HepG2 (cell line): Measurements from ENCODE around the gene CGNL1.

Experiments
- AKAP8 ChIP-seq: sonication (generic); formaldehyde crosslinking; IDR thresholded peaks from 2 replicates; pipeline ENCODE4 v1.5.1; 2020; ENCODE audit warnings: mild to moderate bottlenecking, missing genetic modification reagents
- FOXP4 ChIP-seq: sonication (generic); formaldehyde crosslinking; IDR thresholded peaks from 2 replicates; pipeline ENCODE4 v1.4.0; 2020; ENCODE audit warnings: missing genetic modification reagents
- MAX ChIP-seq: IDR thresholded peaks from 2 replicates; pipeline ENCODE4 v1.6.1; 2012; ENCODE audit warnings: inconsistent platforms
- MYC ChIP-seq: sonication (generic); formaldehyde crosslinking; IDR thresholded peaks from 2 replicates; pipeline ENCODE4 v1.9.0; 2021; ENCODE audit warnings: missing genetic modification reagents, borderline replicate concordance
- SKIL ChIP-seq: sonication (generic); formaldehyde crosslinking; IDR thresholded peaks from 2 replicates; pipeline ENCODE4 v1.8.0; 2022; ENCODE audit warnings: missing genetic modification reagents, mild to moderate bottlenecking, moderate library complexity, borderline replicate concordance

- TF ChIP-seq MAX (no peak), FOXP4 (CRISPR knock-in tag) (no peak), SKIL (CRISPR knock-in tag) (no peak), MYC (CRISPR knock-in tag) (no peak), AKAP8 (CRISPR knock-in tag) (no peak)
These were observed 222.0 kb downstream of the CGNL1 start for GRCh38 chr15:57598346-57598745.
